Measurements from ENCODE around the gene CLIC1. TPM values are rescaled to one million over a fixed set of nuclear protein-coding genes. Genes with fewer than 3 reads are reported as not detected.

The CLIC1 gene
- total and polyA plus RNA-seq, 2 experiments from 2014 or later, result 576 to 784 TPM

GRCh38 chr6:31706599-31706998 is 29.7 kb downstream of the CLIC1 start, which contains the start of gene LY6G6F:
TSS of gene LY6G6F (plus strand) at chr6:31706866. CDS start at chr6:31706907, 41 bp downstream.
- H3K79me2 ChIP-seq (ENCODE audit: insufficient read depth), result peaks cover 12% of the 10 kb centered on the region
- in situ Hi-C loops (cut with MboI), result no loop called here
- no peaks in the 10 kb centered on the region for H3K9me3 ChIP-seq (ENCODE audit: low read depth)
- 23 to 38% methylated on average over 3 of the region's 3 CpGs for WGBS, 2 experiments (ENCODE audit: low coverage in 1 of 2, low lambda C conversion rate in 2 of 2, missing lambda C conversion rate in 2 of 2)
- H3K4me2 ChIP-seq (ENCODE audit: unreplicated experiment), result no peak within 1 kb of the TSS
- no peak within 1 kb of the TSS for H3K27ac ChIP-seq
- H3K4me1 ChIP-seq (ENCODE audit: insufficient read depth), result peaks cover 6% of the 10 kb centered on the region
- TF ChIP-seq EZH2 (IDR thresholded peaks at IDR 0.05; ENCODE audit: insufficient read depth, poor library complexity, severe bottlenecking), result no peak
- TF ChIP-seq EZH2phosphoT487 (IDR thresholded peaks at IDR 0.05; ENCODE audit: insufficient read depth, low read depth), result no peak
- H3F3A ChIP-seq (ENCODE audit: insufficient read depth), result no peaks in the 10 kb centered on the region
- no peak within 1 kb of the TSS for H3K4me3 ChIP-seq
- no peaks in the 10 kb centered on the region for H3K36me3 ChIP-seq (ENCODE audit: low read depth)
- H3K27me3 ChIP-seq (replicated peaks; ENCODE audit: insufficient read depth), result no peaks in the 10 kb centered on the region
- no peak within 1 kb of the TSS for H2AFZ ChIP-seq
- no peak for DNase-seq
- no peaks in the 10 kb centered on the region for H3K9me2 ChIP-seq (ENCODE audit: insufficient read depth)
- H3K9ac ChIP-seq, result no peak within 1 kb of the TSS
- no peaks in the 10 kb centered on the region for H4K20me1 ChIP-seq (ENCODE audit: insufficient read depth)

DNA sequence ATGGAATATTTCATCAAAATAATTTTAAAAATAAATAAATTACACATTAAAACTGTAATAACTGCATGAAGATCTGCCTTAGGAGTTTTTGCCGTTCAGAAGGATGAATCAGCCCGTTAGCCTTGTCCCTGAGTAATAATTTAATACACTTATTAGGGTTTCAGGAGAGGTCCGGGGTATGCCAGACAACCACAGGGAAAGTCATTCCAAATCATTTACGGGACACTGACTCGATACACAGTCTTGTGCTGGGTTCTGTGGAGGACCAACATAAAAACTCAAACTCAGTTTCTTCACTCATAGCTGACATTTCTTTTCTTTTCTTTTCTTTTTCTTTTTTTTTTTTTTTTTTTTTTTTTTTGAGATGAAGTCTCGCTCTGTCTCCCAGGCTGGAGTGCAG is 30.4 kb downstream of the CLIC1 start:
- no peak for DNase-seq
- Histone ChIP-seq H3F3A (ENCODE audit: insufficient read depth) (no peaks in the 10 kb centered on the region), H2AFZ (no peak overlapping the region), H3K4me1 (ENCODE audit: insufficient read depth) (peaks cover 8% of the 10 kb centered on the region), H3K27ac (no peak overlapping the region), H3K9ac (no peak overlapping the region), H3K36me3 (ENCODE audit: low read depth) (no peaks in the 10 kb centered on the region), H4K20me1 (ENCODE audit: insufficient read depth) (no peaks in the 10 kb centered on the region), H3K4me3 (no peak overlapping the region), H3K4me2 (ENCODE audit: unreplicated experiment) (no peak overlapping the region), H3K27me3 (replicated peaks; ENCODE audit: insufficient read depth) (no peaks in the 10 kb centered on the region), H3K79me2 (ENCODE audit: insufficient read depth) (peaks cover 19% of the 10 kb centered on the region), H3K9me3 (ENCODE audit: low read depth) (no peaks in the 10 kb centered on the region), H3K9me2 (ENCODE audit: insufficient read depth) (no peaks in the 10 kb centered on the region)
- TF ChIP-seq EZH2phosphoT487 (IDR thresholded peaks at IDR 0.05; ENCODE audit: insufficient read depth, low read depth) (no peak), EZH2 (IDR thresholded peaks at IDR 0.05; ENCODE audit: insufficient read depth, poor library complexity, severe bottlenecking) (no peak)
- in situ Hi-C loops (cut with MboI), result no loop called here
- 78 to 82% methylated on average over 5 to 6 of the region's 6 CpGs for WGBS, 2 experiments (ENCODE audit: low coverage in 1 of 2, low lambda C conversion rate in 2 of 2, missing lambda C conversion rate in 2 of 2)

GRCh38 chr6:31702819-31703716 is 33.3 kb downstream of the CLIC1 start, which contains the start of gene ABHD16A:
TSS of gene ABHD16A (minus strand) at chr6:31703324. CDS start at chr6:31703281, 43 bp downstream.
- H3K36me3 ChIP-seq (ENCODE audit: low read depth), result peaks cover 6% of the 10 kb centered on the region; the same call in 1 of the 2 replicates
- H3K79me2 ChIP-seq (ENCODE audit: insufficient read depth), result peaks cover 36% of the 10 kb centered on the region
- peak; percentile 99 for DNase-seq
- H3K9ac ChIP-seq, result peak within 1 kb of the TSS; percentile 86
- H3K4me1 ChIP-seq (ENCODE audit: insufficient read depth), result peaks cover 8% of the 10 kb centered on the region
- H3F3A ChIP-seq (ENCODE audit: insufficient read depth), result no peaks in the 10 kb centered on the region
- in situ Hi-C loops (cut with MboI), result no loop called here
- peak within 1 kb of the TSS; percentile 96 for H2AFZ ChIP-seq
- H3K9me3 ChIP-seq (ENCODE audit: low read depth), result no peaks in the 10 kb centered on the region
- peak within 1 kb of the TSS; percentile 90 for H3K27ac ChIP-seq
- peak within 1 kb of the TSS; percentile 96 for H3K4me3 ChIP-seq
- H3K4me2 ChIP-seq (ENCODE audit: unreplicated experiment), result peak within 1 kb of the TSS; percentile 99
- TF ChIP-seq EZH2phosphoT487 (IDR thresholded peaks at IDR 0.05; ENCODE audit: insufficient read depth, low read depth), result no peak
- TF ChIP-seq EZH2 (IDR thresholded peaks at IDR 0.05; ENCODE audit: insufficient read depth, poor library complexity, severe bottlenecking), result no peak
- no peaks in the 10 kb centered on the region for H3K9me2 ChIP-seq (ENCODE audit: insufficient read depth)
- 2% methylated on average over 48 to 54 of the region's 54 CpGs for WGBS, 2 experiments (ENCODE audit: low coverage in 1 of 2, low lambda C conversion rate in 2 of 2, missing lambda C conversion rate in 2 of 2)
- H4K20me1 ChIP-seq (ENCODE audit: insufficient read depth), result no peaks in the 10 kb centered on the region
- H3K27me3 ChIP-seq (replicated peaks; ENCODE audit: insufficient read depth), result no peaks in the 10 kb centered on the region

DNA sequence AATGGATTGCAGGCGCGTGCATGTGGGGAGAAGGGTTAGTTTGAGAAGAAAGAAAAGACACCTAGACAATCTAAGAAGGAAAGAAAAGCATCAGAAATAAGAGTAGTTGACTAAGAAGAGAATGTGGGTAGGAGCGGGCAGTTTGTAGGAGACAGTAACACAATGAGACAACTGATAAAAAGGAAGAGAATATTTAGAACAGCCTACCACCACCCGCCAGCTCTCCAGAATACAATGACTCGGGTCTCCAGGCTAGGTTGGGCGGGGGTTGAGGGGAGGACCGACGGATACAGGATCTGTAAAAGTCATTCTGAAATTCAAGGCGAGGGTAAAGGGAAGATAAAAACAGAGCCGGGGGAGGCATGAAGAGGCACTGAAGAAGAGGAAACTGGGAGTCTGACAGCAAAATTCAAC is 33.9 kb downstream of the CLIC1 start:
- peak overlapping the region; percentile 90 for H3K27ac ChIP-seq
- 1 to 2% methylated on average over 10 of the region's 10 CpGs for WGBS, 2 experiments (ENCODE audit: low coverage in 1 of 2, low lambda C conversion rate in 2 of 2, missing lambda C conversion rate in 2 of 2)
- no peaks in the 10 kb centered on the region for H3F3A ChIP-seq (ENCODE audit: insufficient read depth)
- DNase-seq, result no peak
- TF ChIP-seq EZH2phosphoT487 (IDR thresholded peaks at IDR 0.05; ENCODE audit: insufficient read depth, low read depth) (no peak), EZH2 (IDR thresholded peaks at IDR 0.05; ENCODE audit: insufficient read depth, poor library complexity, severe bottlenecking) (no peak)
- H3K4me1 ChIP-seq (ENCODE audit: insufficient read depth), result peaks cover 8% of the 10 kb centered on the region
- H3K9me3 ChIP-seq (ENCODE audit: low read depth), result no peaks in the 10 kb centered on the region
- peak overlapping the region; percentile 96 for H3K4me3 ChIP-seq
- H2AFZ ChIP-seq, result peak overlapping the region; percentile 96
- no peaks in the 10 kb centered on the region for H3K9me2 ChIP-seq (ENCODE audit: insufficient read depth)
- in situ Hi-C loops (cut with MboI), result no loop called here
- H3K9ac ChIP-seq, result peak overlapping the region; percentile 86
- H3K36me3 ChIP-seq (ENCODE audit: low read depth), result peaks cover 6% of the 10 kb centered on the region; the same call in 1 of the 2 replicates
- no peaks in the 10 kb centered on the region for H3K27me3 ChIP-seq (replicated peaks; ENCODE audit: insufficient read depth)
- H3K79me2 ChIP-seq (ENCODE audit: insufficient read depth), result peaks cover 36% of the 10 kb centered on the region
- H4K20me1 ChIP-seq (ENCODE audit: insufficient read depth), result no peaks in the 10 kb centered on the region
- H3K4me2 ChIP-seq (ENCODE audit: unreplicated experiment), result peak overlapping the region; percentile 99
